Measurements from ENCODE around the gene CFAP251.

DNA sequence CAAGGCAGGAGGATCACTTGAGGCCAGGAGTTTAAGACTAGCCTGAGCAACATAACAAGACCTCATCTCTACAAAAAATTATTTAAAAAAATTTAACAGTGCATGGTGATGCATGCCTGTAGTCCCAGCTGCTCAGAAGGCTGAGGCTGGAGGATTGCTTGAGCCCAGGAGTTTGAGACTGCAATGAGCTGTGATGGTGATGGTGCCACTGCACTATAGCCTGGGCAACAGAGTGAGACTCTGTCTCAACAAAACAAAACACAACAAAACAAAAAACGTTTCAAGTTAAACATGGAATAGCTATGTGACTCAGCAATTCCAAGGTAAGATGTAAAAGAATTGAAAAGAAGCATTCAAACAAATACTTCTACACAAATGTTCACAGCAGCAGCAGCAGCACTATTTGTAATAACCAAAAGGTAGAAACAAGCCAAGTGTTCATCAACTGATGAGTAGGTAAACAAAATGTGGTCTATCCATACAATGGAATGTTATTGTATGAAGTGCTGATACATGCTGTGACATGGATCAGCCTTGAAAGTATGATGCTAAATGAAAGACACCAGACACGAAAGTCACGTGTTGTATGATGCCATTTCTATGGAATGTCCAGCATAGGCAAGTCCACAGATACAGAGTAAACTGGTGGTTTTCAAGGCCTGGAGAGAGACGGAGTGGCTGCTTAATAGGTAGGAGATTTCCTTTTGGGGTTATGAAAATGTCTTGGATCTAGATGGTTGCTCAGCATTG, 31.4 kb downstream of the CFAP251 start:
- TF ChIP-seq POLR2AphosphoS5 (IDR thresholded peaks at IDR 0.05): no peak
- TF ChIP-seq, protein P1, sequence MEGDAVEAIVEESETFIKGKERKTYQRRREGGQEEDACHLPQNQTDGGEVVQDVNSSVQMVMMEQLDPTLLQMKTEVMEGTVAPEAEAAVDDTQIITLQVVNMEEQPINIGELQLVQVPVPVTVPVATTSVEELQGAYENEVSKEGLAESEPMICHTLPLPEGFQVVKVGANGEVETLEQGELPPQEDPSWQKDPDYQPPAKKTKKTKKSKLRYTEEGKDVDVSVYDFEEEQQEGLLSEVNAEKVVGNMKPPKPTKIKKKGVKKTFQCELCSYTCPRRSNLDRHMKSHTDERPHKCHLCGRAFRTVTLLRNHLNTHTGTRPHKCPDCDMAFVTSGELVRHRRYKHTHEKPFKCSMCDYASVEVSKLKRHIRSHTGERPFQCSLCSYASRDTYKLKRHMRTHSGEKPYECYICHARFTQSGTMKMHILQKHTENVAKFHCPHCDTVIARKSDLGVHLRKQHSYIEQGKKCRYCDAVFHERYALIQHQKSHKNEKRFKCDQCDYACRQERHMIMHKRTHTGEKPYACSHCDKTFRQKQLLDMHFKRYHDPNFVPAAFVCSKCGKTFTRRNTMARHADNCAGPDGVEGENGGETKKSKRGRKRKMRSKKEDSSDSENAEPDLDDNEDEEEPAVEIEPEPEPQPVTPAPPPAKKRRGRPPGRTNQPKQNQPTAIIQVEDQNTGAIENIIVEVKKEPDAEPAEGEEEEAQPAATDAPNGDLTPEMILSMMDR (IDR thresholded peaks at IDR 0.05): no peak
- TF ChIP-seq POLR2A (IDR thresholded peaks at IDR 0.05): no peak
- no peak for TF ChIP-seq EP300 (IDR thresholded peaks at IDR 0.05)

All from sigmoid colon (tissue), 4 donors.